Heart right ventricle (tissue), 16 donors: ENCODE data around the gene CPNE7. TPM values are rescaled to one million over a fixed set of nuclear protein-coding genes. Genes with fewer than 3 reads are reported as not detected.

Source experiments
- ATAC-seq, 8 donors: fragments of 200-7000 bp; cut with Tn5 transposase; one replicate each; pipeline ENCODE4 v1.9.1; 2020; ENCODE audit warnings: mild to moderate bottlenecking in 8 of 8, moderate library complexity in 8 of 8, moderate number of reproducible peaks in 1 of 8
- DNase-seq, 2 donors: peaks; one replicate each; pipeline ENCODE4 v3.0.0-alpha.2; 2020
- H3K27ac ChIP-seq, 10 donors: fragments of 200-600 bp; sonication (generic) in 2 of 10; one replicate each; pipeline versions ENCODE4 v1.5.0 to v1.8.0; 2020 to 2022; ENCODE audit warnings: mild to moderate bottlenecking in 3 of 10
- H3K27me3 ChIP-seq, 7 donors: fragments of 200-600 bp; one replicate each; pipeline ENCODE4 v1.8.0; 2021 to 2022; ENCODE audit warnings: mild to moderate bottlenecking in 2 of 7
- H3K36me3 ChIP-seq, 9 donors: fragments of 200-600 bp; sonication (generic) in 1 of 9; one replicate each; pipeline versions ENCODE4 v1.5.0 to v1.8.0; 2020 to 2022; ENCODE audit warnings: mild to moderate bottlenecking in 2 of 9
- H3K4me1 ChIP-seq, 9 donors: fragments of 200-600 bp; sonication (generic) in 1 of 9; one replicate each; pipeline versions ENCODE4 v1.5.0 to v1.8.0; 2020 to 2022; ENCODE audit warnings: mild to moderate bottlenecking in 4 of 9
- H3K4me3 ChIP-seq, 10 donors: fragments of 200-600 bp; sonication (generic) in 2 of 10; one replicate each; pipeline versions ENCODE4 v1.5.0 to v1.8.0; 2020 to 2022; ENCODE audit warnings: mild to moderate bottlenecking in 7 of 10, moderate library complexity in 2 of 10
- H3K9me3 ChIP-seq, 11 donors: fragments of 200-600 bp in 10 of 11; sonication (generic) in 2 of 11; one replicate each; pipeline versions ENCODE4 v1.5.0 to v1.8.0; 2013 to 2022; ENCODE audit warnings: mild to moderate bottlenecking in 2 of 11, control low read depth in 1 of 11, moderate library complexity in 1 of 11
- CTCF ChIP-seq, 9 donors: fragments of 200-600 bp; sonication (generic) in 2 of 9; IDR thresholded peaks; one replicate each; pipeline versions ENCODE4 v1.5.0 to v1.8.0; 2021 to 2022; ENCODE audit warnings: antibody characterized with exemption in 9 of 9, mild to moderate bottlenecking in 5 of 9, moderate library complexity in 1 of 9
- WGBS, 2 donors: extraction: QIAGEN DNeasy Blood & Tissue Kit; methylation state at CpG; one replicate each; pipeline ENCODE4 v1.1.7; 2013; ENCODE audit warnings: inconsistent platforms in 1 of 2; 5-methylcytosine and 5-hydroxymethylcytosine counted together
- intact Hi-C, 10 donors: fragments of 100-400 bp; cut with DNase I; formaldehyde crosslinking; loops; one replicate each; pipeline versions ENCODE4 v1.11.1 to v1.14.2; 2022
- polyA plus RNA-seq, 2 donors: library from polyadenylated mRNA; stranded (reverse); fragments of 200-250 nt; gene quantifications; one replicate each; pipeline ENCODE4 v1.2.3, GENCODE V29; 2013
- total RNA-seq, 10 donors: library from RNA; stranded (reverse); fragmentation: NEBNext Ultra II Directional in 3 of 10; extraction: Animal tissue kit (Norgen Biotek cat#: 25700) in 3 of 10; gene quantifications; one replicate each; pipeline versions ENCODE4 v1.2.1 to v1.2.4, GENCODE V29; 2021 to 2023
- donor health status: Arrhythmogenic right ventricular cardiomyopathy.
- donor health status: ischemic (EF 13 %, LVEDD 7.1; RV severe dilation, severe dysfunction).
- donor health status: healthy with polysubstance abuse.
- donor health status: DM: no; HTN: yes; CAD: no.
- donor health status: DM: no; HTN: no; CAD: no.
- donor health status: ischemic (EF 25% LVEDD 6.9; RV normal size, moderate dysfunction).
- donor health status: ischemic (EF 25% LVEDD 5.7; RV mildly dilated, moderate dysfunction).
- donor health status: healthy.
- donor health status: DM: yes; HTN: yes; CAD: no.
- donor health status: Ischemic cardiomyopathy.
- donor health status: ischemic (EF 35%, LVEDD 5.7; RV mildly dilated, moderate dysfunction).
- donor health status: nonischemic (EF 11% LVEDD 7.7; RV severe dilation, severe dysfunction).
- donor health status: DM: yes; HTN: yes; CAD: no.
- donor health status: PGD.
- donor health status: ischemic (EF 29% LVEDD 5.4; RV normal size, mild dysfunction).
- donor health status: nonischemic (EF 23%, LVEDD 6.1; RV moderate dilation, normal function).

Gene CPNE7
- total and polyA plus RNA-seq, 12 donors: 0.16 to 0.33 TPM; not detected in 10

DNA sequence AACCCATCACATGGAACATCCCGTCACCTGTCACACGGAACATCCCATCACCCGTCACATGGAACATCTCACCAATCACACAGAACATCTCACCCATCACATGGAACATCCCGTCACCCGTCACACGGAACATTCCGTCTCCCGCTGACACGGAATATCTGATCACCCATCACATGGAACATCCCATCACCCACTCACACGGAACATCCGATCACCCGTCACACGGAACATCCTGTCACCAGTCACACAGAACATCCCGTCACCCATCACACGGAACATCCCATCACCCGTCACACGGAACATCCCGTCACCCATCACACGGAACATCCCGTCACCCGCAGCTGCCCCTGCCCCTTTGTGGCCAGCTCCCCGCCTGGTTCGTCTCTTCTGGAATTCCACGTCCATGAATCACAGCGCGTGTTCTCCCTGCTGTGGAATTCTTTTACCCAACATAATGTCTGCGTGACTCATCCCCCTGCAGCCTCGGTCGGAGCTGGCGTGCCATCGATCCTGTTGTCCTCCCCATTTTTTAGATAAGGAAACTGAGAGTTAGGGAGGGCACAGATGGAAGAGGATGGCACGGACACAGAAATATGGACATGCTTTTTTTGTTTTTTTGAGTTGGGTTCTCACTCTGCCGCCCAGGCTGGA, 5.6 kb downstream of the CPNE7 start:
- Histone ChIP-seq H3K27me3 (peaks cover 10 to 17% (median 14%) of the 10 kb centered on the region in 7 donors), H3K4me1 (peaks cover 0 to 13% (median 8%) of the 10 kb centered on the region in 9 donors), H3K4me3 (no peak overlapping the region), H3K27ac (no peak overlapping the region), H3K36me3 (no peaks in the 10 kb centered on the region), H3K9me3 (no peaks in the 10 kb centered on the region)
- ATAC-seq: no peak
- WGBS, 2 donors: 83 to 87% methylated on average over 33 of the region's 33 CpGs
- no peak for DNase-seq
- intact Hi-C loops: loop anchor here in 1 of 10 donors (5.0 kb wide), 1 partner anchor 51 kb away; no protein-coding TSS in a partner anchor
- TF ChIP-seq CTCF (IDR thresholded peaks at IDR 0.05): no peak

DNA sequence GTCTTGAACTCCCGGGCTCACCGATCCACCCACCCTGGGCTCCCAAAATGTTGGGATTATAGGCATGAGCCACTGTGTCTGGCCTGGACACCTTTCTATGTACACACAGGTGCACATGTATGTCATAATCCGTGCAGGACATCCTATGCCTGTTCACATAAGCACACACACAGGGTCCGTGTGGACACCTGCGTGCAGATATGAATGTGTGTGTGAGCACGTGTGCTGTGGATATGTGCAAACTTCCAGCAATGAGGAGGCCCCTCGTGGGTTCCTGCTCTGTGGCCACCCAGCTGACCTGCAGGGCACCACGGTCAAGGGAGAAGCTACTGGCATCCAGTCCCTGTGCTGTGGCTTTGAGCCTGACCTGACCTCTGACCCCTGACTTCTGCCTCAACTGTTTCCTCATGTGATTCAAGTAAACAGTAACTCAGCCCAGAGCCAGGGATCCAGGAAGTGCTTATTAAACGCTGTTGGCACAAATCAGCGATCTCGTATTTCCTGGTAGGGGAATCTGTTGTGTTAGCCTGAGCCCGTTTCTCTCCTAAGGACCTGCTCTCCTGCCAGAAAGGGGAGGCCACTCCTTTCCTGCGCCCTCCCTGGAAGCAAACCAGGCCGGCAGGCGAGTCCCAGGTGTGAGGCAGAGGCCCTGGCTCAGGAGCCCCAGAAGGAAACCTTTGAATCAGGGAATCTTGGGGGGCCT, 6.5 kb downstream of the CPNE7 start:
- no peak overlapping the region for H3K27ac ChIP-seq
- intact Hi-C loops: loop anchor here in 1 of 10 donors (5.0 kb wide), 1 partner anchor 50 kb away; no protein-coding TSS in a partner anchor
- whole genome bisulfite sequencing, 2 donors: 59 to 75% methylated on average over 15 of the region's 15 CpGs
- H3K36me3 ChIP-seq: no peaks in the 10 kb centered on the region
- peak in 2 of 8 donors; percentile 14 to 41 for ATAC-seq
- no peak for TF ChIP-seq CTCF (IDR thresholded peaks at IDR 0.05)
- H3K9me3 ChIP-seq: no peaks in the 10 kb centered on the region
- peaks cover 2 to 8% (median 6%) of the 10 kb centered on the region in 7 donors for H3K27me3 ChIP-seq
- H3K4me1 ChIP-seq: peaks cover 0 to 13% (median 8%) of the 10 kb centered on the region in 9 donors
- no peak overlapping the region for H3K4me3 ChIP-seq
- no peak for DNase-seq

GRCh38 chr16:89582614-89583196, 7.1 kb downstream of the CPNE7 start:
- intact Hi-C loops: loop anchor here in 1 of 10 donors (5.0 kb wide), 1 partner anchor 50 kb away; no protein-coding TSS in a partner anchor
- DNase-seq (no peak), ATAC-seq (peak in 1 of 8 donors; percentile 12)
- Histone ChIP-seq H3K27me3 (peaks cover 0 to 1% (median 0%) of the 10 kb centered on the region in 7 donors), H3K4me1 (peaks cover 0 to 13% (median 8%) of the 10 kb centered on the region in 9 donors), H3K9me3 (no peaks in the 10 kb centered on the region), H3K36me3 (no peaks in the 10 kb centered on the region), H3K4me3 (no peak overlapping the region), H3K27ac (no peak overlapping the region)
- 89 to 90% methylated on average over 19 of the region's 19 CpGs for WGBS, 2 donors
- no peak for TF ChIP-seq CTCF (IDR thresholded peaks at IDR 0.05)

GRCh38 chr16:89583197-89583894, 7.8 kb downstream of the CPNE7 start:
- ATAC-seq: peak in 1 of 8 donors; percentile 11
- Histone ChIP-seq H3K36me3 (no peaks in the 10 kb centered on the region), H3K4me3 (no peak overlapping the region), H3K27me3 (no peaks in the 10 kb centered on the region), H3K27ac (no peak overlapping the region), H3K9me3 (no peaks in the 10 kb centered on the region), H3K4me1 (peaks cover 0 to 13% (median 8%) of the 10 kb centered on the region in 9 donors)
- intact Hi-C loops: loop anchor here in 1 of 10 donors (5.0 kb wide), 1 partner anchor 49 kb away; no protein-coding TSS in a partner anchor
- WGBS, 2 donors: 90 to 92% methylated on average over 36 of the region's 36 CpGs
- TF ChIP-seq CTCF (IDR thresholded peaks at IDR 0.05): no peak
- no peak for DNase-seq
